ENCODE data around the gene GPC1.

Gene GPC1

DNA sequence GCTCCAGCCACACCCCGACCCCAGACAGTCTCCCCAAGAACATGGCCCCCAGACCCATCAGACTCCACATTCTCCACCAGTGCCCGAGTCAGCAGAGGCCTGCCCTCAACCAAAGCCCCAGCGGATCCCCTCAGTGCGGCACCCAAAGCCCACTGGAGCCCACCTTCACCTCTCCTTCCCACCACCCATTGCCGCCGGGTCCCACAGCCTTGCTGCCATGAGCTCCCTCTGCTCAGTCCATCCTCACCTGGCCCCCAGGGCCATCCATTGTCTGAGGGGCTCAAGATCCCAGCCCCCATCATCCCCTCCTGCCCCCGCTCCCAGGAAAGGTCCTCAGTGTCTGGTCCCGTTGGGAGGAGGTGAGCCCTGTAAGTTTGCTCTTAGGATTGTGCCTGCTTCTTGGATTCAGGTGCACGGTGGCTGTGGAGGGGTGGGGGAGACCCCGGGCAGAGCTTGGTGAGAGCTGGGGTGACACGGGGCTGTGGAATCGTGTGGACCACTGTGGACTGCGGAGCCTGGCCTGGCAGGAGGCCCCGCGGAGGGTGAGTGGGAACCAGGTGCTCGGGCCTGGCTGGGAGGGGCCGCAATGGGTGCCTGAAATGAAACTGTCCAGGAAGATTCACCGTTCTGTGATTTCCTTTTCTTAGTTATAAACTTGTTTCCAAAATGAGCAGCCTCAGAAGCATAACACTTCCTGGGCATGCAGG, 32.7 kb upstream of the GPC1 start:
- Mint-ChIP-seq H3K4me1 (peaks cover 26% of the 10 kb centered on the region), H3K9me3 (no peaks in the 10 kb centered on the region), H3K27ac (peak overlapping the region; percentile 90), H3K27me3 (peaks cover 10% of the 10 kb centered on the region), H3K4me3 (peak overlapping the region; percentile 15), H3K36me3 (no peaks in the 10 kb centered on the region)
- CTCF ChIA-PET: no interaction called here
- no peak for DNase-seq

DNA sequence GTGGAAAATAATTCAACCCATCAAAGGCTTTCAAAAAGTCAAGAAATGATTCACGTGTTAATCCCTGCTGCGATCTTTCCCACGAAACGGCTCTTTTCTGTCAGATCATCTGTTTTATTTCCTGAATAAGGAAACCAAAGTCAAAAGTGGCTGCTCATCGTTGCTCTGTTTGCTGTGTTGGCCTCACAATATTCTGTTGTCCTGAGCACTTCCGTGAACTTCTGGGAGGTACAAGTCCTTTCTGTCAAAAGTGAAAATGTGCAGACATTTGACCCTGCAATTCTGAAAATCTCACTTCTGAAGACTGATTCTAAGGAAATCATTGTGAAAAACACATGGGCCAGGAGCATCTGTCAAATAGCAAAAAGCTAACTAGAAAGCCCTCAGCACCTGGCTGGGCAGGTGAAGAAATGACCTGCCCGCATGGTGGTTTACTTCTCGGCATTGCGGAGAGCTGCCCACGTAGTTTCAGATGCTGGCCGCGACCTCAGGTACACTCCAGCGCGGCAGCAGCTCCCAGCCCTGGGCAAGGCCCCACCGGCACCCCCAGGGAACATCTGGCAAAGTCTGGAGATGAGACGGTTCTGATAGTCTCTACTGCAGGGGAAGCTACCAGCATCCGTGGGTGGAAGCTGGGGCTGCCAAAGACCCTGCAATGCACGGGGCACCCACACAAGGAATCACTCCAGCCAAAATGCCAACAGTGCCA, 31.9 kb upstream of the GPC1 start:
- CTCF ChIA-PET: no interaction called here
- Mint-ChIP-seq H3K9me3 (no peaks in the 10 kb centered on the region), H3K4me3 (no peak overlapping the region), H3K36me3 (no peaks in the 10 kb centered on the region), H3K27ac (peak overlapping the region; percentile 90), H3K27me3 (peaks cover 10% of the 10 kb centered on the region), H3K4me1 (peaks cover 26% of the 10 kb centered on the region)
- no peak for DNase-seq

DNA sequence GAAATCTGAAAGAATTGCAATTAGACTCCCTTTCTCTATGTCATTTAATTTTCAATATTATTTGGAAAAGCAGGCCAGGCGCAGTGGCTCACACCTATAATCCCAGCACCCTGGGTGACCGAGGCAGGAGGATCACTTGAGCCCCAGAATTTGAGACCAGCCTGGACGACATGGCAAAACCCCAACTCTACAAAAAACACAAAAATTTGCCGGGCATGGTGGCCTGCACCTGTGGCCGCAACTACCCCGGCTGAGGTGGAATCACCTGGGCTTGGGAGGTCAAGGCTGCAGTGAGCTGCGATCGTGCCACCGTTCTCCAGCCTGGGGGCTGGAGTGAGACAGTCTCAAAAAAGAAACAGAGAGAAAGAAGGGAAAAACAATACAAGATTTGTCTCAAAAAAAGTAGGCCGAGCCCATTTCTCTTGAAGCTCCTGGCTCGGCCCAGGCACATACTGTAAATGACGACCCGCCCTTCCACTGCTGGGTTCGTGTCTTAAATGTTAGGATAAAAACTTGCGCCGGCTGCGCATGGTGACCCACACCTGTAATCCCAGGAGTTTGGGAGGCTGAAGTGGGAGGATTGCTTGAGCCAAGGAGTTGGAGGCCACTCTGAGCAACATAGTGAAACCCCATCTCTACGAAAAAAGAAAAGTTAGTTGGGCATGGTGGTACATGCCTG, 31.1 kb upstream of the GPC1 start:
- CTCF ChIA-PET: no interaction called here
- Mint-ChIP-seq H3K4me1 (peaks cover 26% of the 10 kb centered on the region), H3K36me3 (no peaks in the 10 kb centered on the region), H3K27ac (no peak overlapping the region), H3K27me3 (peaks cover 10% of the 10 kb centered on the region), H3K9me3 (no peaks in the 10 kb centered on the region), H3K4me3 (no peak overlapping the region)
- DNase-seq: no peak

- no peak for DNase-seq
Observed at GRCh38 chr2:240405133-240405532, 30.3 kb upstream of the GPC1 start.

GRCh38 chr2:240405684-240406313, 29.7 kb upstream of the GPC1 start:
- Mint-ChIP-seq H3K4me3 (no peak overlapping the region), H3K9me3 (no peaks in the 10 kb centered on the region), H3K27me3 (peaks cover 7% of the 10 kb centered on the region), H3K36me3 (no peaks in the 10 kb centered on the region), H3K27ac (no peak overlapping the region), H3K4me1 (peaks cover 26% of the 10 kb centered on the region)
- DNase-seq: no peak
- CTCF ChIA-PET: no interaction called here

More at GRCh38 chr2:240405133-240405532, 30.3 kb upstream of the GPC1 start:
- H3K36me3 Mint-ChIP-seq: no peaks in the 10 kb centered on the region
- H3K4me1 Mint-ChIP-seq: peaks cover 26% of the 10 kb centered on the region
- no peaks in the 10 kb centered on the region for H3K9me3 Mint-ChIP-seq
- no peak overlapping the region for H3K4me3 Mint-ChIP-seq
- CTCF ChIA-PET: no interaction called here
- peaks cover 10% of the 10 kb centered on the region for H3K27me3 Mint-ChIP-seq
- H3K27ac Mint-ChIP-seq: no peak overlapping the region

DNA sequence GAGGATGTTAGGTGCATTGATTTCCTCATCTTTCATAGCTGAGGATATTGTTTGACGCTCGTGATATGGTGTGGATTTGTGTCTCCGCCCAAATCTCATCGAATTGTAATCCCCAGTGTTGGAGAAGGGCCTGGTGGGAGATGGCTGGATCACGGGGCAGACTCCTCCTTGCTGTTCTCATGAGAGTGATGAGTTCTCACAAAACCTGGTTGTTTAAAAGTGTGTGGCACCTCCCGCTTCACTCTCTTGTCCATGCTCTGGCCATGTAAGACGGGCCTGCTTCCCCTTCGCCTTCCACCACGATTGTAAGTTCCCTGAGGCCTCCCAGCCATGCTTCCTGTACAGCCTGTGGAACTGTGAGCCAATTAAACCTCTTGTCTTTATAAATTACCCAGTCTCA, 28.4 kb upstream of the GPC1 start:
- H3K4me1 Mint-ChIP-seq: peaks cover 20% of the 10 kb centered on the region
- H3K36me3 Mint-ChIP-seq: no peaks in the 10 kb centered on the region
- peaks cover 10% of the 10 kb centered on the region for H3K27me3 Mint-ChIP-seq
- H3K27ac Mint-ChIP-seq: no peak overlapping the region
- CTCF ChIA-PET: no interaction called here
- H3K4me3 Mint-ChIP-seq: no peak overlapping the region
- no peak for DNase-seq
- H3K9me3 Mint-ChIP-seq: no peaks in the 10 kb centered on the region

GRCh38 chr2:240410004-240410403, 25.5 kb upstream of the GPC1 start:
- no peak overlapping the region for H3K27ac Mint-ChIP-seq
- DNase-seq: no peak
- H3K27me3 Mint-ChIP-seq: peaks cover 8% of the 10 kb centered on the region
- no peak overlapping the region for H3K4me3 Mint-ChIP-seq
- no peaks in the 10 kb centered on the region for H3K36me3 Mint-ChIP-seq
- CTCF ChIA-PET: no interaction called here
- H3K9me3 Mint-ChIP-seq: no peaks in the 10 kb centered on the region
- H3K4me1 Mint-ChIP-seq: no peaks in the 10 kb centered on the region

DNA sequence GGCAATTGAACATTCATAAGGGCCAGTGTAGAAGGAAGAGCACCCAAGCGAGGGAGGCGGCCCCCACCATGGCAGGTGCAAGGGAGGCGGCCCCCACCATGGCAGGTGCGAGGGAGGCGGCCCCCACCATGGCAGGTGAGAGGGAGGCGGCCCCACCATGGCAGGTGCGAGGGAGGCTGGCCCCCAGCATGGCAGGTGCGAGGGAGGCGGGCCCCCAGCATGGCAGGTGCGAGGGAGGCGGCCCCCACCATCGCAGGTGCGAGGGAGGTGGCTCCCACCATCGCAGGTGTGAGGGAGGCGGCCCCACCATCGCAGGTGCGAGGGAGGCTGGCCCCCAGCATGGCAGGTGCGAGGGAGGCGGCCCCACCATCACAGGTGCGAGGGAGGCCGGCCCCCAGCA, 24.7 kb upstream of the GPC1 start:
- Mint-ChIP-seq H3K27me3 (peaks cover 8% of the 10 kb centered on the region), H3K4me1 (no peaks in the 10 kb centered on the region), H3K9me3 (no peaks in the 10 kb centered on the region), H3K4me3 (no peak overlapping the region), H3K36me3 (no peaks in the 10 kb centered on the region), H3K27ac (no peak overlapping the region)
- CTCF ChIA-PET: no interaction called here
- no peak for DNase-seq

- DNase-seq: no peak
- Mint-ChIP-seq H3K27ac (no peak overlapping the region), H3K27me3 (peaks cover 8% of the 10 kb centered on the region), H3K4me1 (no peaks in the 10 kb centered on the region), H3K4me3 (no peak overlapping the region), H3K9me3 (no peaks in the 10 kb centered on the region), H3K36me3 (no peaks in the 10 kb centered on the region)
- CTCF ChIA-PET: no interaction called here
Observed at GRCh38 chr2:240411261-240412160, 24.0 kb upstream of the GPC1 start.

GRCh38 chr2:240412211-240412861, 23.1 kb upstream of the GPC1 start:
- Mint-ChIP-seq H3K27ac (no peak overlapping the region), H3K36me3 (no peaks in the 10 kb centered on the region), H3K9me3 (no peaks in the 10 kb centered on the region), H3K27me3 (peaks cover 12% of the 10 kb centered on the region), H3K4me1 (no peaks in the 10 kb centered on the region), H3K4me3 (no peak overlapping the region)
- CTCF ChIA-PET: no interaction called here
- no peak for DNase-seq

DNA sequence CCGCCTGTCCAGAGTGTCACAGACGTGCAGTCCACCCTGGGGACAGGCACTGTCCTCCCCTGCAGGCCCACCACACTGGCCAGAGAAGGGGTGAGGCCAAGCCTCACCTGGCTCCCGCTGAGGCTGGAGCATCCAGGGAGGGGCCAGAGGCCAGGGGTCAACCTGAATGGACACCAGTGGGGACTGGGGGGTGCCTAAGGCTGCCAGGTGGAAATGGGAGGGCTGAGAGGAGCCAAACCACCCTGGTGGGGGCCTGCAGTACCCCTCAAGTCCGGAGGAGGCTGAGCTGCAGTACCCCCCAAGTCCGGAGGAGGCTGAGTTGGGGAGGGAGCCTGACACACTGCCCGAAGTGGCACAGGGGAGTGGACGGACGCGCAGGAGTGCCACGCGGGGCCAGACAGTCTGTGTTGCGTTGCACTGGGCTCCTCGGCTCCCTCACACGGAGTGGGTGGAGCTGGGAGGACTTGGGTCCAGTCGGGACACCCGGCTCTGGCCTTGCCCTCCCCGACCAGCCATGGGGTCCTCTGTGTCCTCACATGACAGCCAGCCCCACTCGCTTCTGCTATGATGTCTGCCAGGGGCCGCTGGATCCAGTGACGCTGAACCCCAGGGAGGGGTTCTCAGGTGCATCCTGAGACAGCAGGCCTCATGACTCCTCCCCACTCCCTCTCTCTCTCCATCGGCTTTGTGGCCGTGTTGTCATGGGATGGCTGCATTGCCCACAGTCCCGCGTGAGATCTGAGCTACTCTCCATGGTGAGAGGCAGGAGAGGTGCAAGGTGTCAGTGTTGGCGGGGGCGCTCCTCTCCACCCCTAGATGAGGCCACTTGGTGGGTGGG, 22.3 kb upstream of the GPC1 start:
- Mint-ChIP-seq H3K4me1 (no peaks in the 10 kb centered on the region), H3K4me3 (no peak overlapping the region), H3K9me3 (peaks cover under 1% of the 10 kb centered on the region), H3K36me3 (no peaks in the 10 kb centered on the region), H3K27ac (no peak overlapping the region), H3K27me3 (peaks cover 12% of the 10 kb centered on the region)
- DNase-seq: no peak
- CTCF ChIA-PET: no interaction called here

DNA sequence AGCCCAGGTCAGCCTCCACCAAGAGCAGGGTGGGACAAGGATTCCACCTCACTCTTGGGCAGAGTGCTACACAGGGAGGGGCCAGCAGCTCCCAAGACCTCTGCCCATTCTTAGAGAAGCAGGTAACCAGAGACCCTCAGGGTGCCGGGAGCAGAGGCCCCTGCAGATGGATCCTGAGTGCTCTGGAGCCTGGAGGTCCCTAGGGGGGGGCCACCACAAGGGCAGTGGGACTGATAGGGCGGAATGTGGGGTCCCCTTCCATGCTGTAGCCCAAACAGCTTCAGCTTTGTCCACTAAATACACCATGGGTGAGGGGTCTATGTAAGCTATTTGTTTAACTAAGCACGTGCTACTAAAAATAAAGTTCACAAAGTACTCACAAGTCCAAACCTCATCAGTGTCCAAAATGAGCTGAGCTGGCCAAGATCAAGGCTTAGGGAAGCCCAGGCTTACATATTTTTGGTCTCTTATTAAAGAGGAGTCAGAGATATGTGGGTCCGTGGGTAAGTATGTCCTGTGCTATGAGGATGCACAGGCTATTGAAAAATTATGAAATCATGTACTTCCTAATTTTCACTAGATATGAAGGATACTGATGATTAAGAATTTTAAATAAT, 21.5 kb upstream of the GPC1 start:
- no peaks in the 10 kb centered on the region for H3K36me3 Mint-ChIP-seq
- H3K27me3 Mint-ChIP-seq: peaks cover 12% of the 10 kb centered on the region
- no peaks in the 10 kb centered on the region for H3K4me1 Mint-ChIP-seq
- H3K27ac Mint-ChIP-seq: no peak overlapping the region
- CTCF ChIA-PET: no interaction called here
- DNase-seq: no peak
- peaks cover 7% of the 10 kb centered on the region for H3K9me3 Mint-ChIP-seq
- no peak overlapping the region for H3K4me3 Mint-ChIP-seq

Data from activated naive CD4-positive, alpha-beta T cell treated with anti-CD3 and anti-CD28 coated beads, Interleukin-2, amount 10 ng/mL, durations not matched to agents 7 days and 5 days (primary cell).